Activated gamma-delta T cell (primary cell): ENCODE results near the gene PRKAG2.
"Not testable (repeated sequence)": the region's sequence is repeated elsewhere in the genome, so short reads cannot be mapped to it uniquely, and the experiment has no call there.

Experiments used
- DNase-seq: peaks from one replicate; lab custom pipeline; 2025; lab: John Stamatoyannopoulos, UW

Gene PRKAG2

DNA sequence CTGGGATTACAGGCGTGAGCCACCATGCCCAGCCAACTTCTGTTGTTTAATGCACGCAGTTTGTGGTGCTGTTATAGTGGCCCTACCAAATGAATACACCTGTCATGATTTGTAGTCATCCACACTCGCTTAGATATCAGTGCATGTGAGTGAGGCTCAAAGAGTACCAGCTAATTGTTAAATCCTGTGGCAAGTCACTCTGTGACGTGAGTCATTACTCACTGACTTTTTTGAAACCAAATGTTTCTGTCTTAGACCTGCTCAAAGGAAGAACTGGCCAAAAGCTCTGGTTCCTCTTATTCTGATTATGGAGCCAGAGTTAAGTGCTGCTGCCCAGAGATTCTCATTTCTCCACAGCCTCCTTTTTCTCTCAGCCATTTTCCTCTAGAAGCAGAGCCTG lies 109.4 kb downstream of the PRKAG2 start:
- DNase-seq: no peak

DNA sequence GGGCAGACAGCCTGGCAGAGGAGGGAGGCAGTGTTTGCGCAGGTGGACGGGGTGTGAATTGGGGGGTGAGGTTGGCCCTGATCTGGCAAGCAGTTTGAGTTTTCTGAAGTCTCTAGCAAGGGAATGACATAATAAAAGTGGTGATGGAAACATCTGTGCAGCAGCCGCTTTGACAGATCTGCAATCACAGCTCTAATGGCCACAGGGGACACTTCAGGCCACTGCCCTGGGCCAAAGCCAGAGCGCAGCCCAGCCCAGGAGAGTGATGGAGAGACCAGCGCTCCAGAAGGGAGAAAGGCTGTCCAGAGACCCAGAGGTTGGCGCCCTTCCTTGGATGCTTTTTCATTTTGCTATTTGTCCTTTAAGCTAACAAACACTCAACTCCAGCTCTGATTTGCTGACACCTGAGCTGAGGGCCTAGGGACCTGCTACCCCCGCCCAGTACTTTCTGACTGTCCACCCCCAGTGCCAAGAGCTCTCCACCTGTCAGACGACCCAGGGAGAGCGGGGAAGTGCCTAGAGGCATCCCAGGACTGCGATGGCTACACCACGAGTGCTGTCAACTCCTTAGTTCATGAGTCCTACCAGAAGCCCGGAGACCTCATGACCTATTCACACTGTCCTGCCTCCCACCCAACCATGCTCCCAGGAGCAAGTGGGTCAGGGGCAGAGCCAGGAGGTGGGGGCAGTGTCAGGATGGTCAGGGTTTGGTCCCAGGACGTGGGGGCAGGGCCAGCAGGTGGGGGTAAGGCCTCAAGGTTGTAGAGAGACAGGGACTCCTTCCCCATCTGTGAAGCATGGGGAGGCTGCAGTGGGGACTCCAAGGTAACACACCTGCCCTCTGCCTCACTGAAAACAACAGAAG lies 112.6 kb downstream of the PRKAG2 start:
- DNase-seq: no peak

DNA sequence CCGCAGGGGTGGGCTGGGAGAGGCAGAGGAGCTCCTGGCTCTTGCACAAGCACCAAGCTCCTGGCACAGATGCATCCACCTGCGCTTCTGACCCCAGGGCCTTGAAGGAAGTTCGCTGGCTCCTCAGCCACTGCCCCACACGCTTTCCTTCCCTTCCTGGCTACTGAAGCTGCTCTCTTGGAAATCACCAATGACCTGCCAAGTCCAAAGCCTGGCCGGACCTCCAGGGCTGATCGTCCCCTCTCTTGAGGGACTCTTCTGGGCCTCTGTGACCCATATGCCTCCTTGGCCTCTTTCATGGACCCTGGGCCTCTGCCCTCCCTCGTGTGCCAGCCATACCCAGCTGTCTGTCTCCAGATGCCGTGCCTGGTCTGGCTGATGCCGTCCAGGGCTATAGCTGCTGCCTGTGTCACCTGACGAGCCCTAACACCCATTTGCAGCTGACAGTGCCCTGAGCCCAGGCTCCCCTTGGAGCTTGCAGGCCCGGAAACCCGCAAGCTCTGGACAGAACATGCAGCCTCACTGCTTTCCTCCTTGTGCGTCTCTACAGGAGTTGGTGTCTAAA lies 113.4 kb downstream of the PRKAG2 start:
- no peak for DNase-seq

DNA sequence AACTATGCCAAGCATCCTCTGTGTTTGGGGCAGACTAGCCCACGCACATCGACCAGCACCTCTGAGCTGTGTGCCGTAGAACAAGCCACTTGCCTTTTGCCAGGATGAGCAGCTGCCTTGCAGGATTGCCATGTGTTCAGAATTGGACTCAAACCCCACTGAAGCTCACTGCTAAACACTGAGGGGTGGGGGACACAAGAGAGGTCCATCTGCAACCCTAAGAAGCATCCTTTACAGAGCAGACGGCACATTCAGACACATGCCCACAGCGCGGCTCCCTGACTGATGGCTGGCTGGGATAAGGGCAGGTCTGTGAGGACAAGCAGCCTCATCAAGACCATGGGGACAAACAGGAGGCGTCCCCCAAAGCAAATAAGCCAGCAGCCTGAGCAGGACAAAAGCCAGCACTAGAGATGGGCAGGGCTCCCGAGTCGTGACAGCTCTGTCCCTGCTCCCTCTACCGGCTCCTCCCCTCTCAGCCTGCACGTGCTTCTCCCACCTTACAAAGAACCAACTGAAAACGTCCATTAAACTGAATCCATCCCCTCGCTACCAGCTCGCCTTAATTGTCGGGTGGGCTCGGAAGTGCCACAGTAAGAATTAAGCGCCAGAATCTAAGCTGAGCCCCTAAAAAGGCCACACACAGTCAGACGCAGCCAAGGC lies 114.2 kb downstream of the PRKAG2 start:
- no peak for DNase-seq

DNA sequence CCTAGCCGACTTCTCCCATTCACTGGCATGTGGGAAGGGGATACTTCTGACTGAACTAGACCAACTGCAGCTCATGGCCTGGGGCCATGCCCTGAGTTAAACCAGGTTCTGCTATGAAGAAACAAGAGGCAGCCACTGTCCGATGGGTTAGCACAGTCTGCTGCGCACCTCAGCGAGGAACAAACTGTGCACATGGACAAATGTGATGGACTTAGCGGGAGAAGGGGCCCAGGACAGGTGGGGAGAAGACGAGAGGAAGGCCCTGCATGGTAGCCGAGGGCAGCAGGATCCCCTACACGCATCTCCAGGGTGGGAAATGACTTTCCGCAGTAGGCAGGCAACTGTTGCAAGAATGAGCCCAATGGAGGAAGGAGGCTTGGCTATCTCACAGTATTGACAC lies 115.0 kb downstream of the PRKAG2 start:
- no peak for DNase-seq

DNA sequence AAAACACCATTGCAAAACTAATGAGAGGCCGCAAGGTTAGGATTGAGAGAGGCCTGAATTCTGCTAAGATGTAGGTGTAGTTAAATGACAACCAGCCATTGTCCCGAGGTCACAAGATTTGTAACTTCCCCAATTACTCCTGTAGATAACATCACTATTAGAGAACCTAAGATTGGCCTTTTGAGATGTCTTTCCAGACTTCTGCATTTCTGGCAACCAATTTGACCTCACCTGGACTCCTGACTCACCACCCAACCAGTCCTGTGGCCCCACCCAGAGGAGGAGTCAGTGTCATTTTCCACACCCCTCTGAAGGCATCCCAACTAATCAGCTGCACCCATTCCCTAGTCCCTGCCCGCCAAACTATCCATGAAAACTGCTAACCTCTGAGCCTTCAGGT lies 115.7 kb downstream of the PRKAG2 start:
- no peak for DNase-seq

DNA sequence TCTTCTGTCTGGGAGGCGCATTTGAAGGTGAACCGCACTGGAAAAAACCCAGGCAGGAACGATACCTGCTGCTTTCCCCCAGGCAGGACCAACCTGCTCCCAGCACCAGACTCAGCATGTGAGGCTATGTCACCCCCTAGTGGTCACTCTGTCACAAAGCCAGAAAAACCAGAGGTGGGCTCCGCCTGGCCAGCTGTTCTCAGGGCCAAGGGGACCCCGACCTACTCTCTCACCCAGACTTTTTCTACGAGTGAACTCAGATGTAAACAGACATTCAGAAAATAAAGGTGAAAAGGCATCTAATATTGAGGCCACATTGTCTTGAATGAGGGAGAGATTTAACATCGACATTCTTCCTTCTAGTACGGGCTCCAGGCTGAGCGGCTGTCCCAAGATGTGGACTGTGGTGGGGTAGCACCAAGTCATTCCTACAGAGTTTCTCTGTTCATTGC lies 117.3 kb downstream of the PRKAG2 start:
- no peak for DNase-seq

DNA sequence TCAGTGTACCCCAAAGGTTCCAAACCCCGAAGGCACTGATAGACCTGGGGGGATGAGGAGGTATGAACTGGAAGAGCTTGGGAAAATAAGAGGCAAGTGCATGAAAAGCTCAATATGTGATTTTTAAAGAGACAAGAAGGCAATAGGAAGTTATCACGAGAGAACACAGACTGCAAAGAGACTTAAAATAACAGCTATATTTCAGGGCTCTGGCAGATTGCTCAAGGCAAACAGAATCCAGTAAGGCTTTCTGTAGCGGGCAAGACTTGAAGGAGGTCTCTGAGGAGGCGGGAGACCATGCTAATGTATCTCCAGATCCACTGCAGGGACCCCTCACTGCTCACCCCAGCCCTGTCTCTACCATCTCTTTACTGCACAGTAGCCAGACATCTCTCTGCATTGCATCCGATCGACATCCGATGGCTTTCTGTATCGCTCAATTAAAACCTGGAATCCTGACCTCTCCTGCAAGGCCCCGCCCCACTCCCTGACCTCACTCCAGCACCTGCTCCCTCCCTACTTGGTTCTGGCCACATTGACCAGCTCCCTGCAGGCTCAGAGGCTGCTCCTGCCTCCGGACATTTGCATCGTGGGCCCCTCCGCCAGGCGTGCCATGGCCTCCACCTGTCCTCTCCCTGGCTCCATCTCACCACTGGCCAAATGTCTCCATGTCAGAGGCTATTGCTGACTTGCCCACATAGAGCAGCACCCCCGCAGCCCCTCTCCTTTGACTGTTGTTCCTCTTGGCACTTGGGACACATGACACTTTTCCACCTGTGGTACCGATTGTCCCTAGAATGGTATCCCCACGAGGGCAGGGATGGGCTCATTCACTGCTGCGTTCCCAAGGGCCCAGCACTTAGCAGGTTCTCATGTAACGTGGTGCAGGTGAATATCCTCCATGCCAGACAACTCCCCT lies 118.0 kb downstream of the PRKAG2 start:
- no peak for DNase-seq

DNA sequence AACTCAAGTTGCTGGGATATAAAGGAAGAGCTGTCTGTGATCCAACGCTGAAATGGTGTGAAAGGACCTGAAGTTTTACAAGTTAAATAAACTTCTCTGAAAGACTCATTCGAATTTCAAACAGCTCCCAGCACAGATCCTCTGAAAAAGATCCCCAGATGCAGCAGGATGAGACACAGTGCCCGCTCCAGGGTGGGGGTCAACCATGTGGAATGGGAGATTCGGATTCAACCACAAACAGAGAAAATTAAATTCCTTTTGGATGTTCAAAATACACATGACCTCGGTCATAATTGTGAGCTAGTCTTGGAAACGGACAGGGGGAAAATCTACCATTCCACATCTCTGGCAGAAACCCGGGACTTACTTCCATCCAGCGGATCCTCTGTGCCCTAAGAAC lies 119.6 kb downstream of the PRKAG2 start:
- DNase-seq: no peak

DNA sequence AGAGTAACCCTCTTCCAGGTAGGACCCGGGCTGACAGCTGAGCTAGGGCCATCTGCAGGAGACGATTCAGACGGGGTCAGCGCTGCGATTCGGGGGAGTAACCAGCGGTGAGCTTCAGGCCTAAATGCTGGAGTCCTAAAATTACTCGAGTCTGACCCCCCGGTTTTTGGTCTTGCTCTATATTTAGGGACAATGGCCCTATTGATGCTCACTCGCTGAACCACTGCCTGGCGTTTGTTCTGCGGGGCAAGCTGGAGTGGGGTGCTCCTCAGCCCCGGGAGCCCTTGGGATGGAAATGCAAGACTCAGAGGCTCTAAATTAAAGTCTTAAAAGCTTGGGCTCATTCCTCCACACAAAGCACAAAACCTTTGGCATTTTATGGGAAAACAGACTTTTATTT lies 120.0 kb downstream of the PRKAG2 start:
- DNase-seq: no peak

DNA sequence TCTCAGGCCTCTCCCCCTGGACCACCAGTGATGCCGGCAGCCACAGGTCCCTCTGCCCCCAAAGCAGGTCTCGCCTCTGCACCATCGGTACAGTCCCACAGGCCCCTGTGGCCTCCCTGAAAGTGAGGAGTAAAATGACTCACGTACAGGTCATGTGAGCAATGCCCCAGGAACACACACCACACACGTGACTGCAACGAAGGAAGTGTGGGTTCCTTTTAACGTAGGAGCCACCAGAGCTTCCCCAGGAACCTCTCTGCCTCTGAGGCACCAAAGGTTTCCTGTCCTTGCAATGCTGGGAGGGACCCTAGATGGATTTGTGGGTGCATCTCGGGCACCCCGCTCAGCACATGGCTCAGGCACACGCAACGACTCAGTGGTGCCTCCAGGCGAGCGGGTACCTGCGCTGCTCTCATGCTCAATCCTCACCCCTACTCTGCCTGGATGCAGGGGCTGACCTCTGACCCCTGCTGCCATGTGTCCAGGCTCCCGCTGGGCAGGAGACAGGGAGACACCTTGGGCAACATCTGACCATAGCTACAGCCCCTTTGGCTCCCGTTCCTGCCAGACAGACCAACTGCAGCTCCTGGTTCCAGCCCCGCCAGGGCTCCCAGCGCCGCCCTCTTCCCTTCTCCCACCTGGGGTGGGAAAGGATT lies 120.7 kb downstream of the PRKAG2 start:
- no peak for DNase-seq

DNA sequence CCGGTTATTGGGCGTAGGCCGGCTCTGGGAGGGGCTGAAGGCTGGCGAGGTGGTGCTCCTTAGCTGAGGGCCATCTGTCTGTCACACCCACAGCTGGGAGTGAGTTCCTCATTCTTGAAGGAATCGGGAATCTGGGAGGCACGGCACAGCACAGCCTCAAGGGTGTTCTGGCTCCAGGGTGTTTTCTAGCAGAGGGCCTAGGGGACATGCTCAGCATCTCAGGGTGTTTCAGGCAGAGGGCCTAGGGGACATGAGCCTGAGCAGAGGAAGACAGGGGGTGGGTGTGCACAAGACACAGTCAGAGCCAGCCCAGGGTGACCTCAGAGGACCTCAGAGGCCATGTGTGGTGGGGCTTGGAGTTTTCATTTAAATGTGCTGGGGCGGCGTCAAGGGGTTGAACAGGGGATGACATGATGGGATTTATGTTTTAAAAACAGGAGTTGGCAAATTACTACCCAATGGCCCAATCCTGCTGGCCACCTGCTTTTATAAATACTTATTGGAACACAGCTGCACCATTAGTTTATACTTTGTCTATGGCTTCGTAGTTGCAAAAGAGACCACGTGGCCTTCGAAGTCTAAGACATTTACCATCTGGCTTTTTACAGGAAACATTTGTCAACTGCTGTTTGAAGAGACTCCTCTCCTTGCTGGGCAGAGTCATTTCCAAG lies 121.6 kb downstream of the PRKAG2 start:
- DNase-seq: no peak

DNA sequence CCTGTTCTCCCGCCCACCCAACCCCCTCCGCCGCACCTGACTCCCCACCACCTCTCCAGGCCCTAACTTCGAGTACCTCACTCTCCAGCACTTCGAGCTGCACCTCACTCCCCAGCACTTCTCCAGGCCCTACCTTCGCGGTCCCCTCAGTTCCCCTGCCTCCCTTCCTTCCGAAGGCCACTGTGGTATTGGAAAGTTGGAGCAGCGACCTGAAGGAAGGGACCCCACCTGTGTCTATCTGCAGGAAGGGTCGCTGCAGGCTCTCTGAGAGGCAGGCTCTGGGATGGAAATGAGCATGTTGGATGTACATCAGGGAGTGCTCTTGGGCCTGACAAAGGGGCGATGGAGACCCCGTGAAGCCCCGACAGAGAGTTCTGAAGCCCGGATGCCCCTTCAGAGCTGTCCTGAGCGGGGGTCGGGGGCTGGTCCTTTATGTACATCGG lies 122.2 kb downstream of the PRKAG2 start:
- DNase-seq: no peak

DNA sequence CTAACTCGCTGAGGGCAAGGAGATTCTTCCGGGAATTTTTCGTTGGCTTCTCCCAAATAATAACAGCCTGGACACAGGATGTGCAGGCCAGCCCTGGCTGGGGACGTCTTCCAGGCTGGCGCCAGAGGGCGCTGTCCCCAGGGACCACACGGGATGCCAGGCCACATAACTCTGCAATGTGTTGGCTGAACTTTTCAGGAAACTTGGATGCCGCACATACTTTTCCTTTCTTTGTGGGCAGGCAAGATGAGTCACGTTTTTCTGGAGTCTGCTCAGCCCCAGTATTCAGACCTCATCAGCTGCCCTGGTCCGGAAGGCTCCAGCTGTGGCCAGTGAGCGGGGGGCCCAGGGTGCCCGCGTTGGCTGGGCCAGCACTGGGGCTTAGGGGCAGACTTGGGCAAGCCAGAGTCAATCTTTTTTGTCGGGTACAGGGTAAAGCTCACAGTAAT lies 122.7 kb downstream of the PRKAG2 start:
- no peak for DNase-seq

DNA sequence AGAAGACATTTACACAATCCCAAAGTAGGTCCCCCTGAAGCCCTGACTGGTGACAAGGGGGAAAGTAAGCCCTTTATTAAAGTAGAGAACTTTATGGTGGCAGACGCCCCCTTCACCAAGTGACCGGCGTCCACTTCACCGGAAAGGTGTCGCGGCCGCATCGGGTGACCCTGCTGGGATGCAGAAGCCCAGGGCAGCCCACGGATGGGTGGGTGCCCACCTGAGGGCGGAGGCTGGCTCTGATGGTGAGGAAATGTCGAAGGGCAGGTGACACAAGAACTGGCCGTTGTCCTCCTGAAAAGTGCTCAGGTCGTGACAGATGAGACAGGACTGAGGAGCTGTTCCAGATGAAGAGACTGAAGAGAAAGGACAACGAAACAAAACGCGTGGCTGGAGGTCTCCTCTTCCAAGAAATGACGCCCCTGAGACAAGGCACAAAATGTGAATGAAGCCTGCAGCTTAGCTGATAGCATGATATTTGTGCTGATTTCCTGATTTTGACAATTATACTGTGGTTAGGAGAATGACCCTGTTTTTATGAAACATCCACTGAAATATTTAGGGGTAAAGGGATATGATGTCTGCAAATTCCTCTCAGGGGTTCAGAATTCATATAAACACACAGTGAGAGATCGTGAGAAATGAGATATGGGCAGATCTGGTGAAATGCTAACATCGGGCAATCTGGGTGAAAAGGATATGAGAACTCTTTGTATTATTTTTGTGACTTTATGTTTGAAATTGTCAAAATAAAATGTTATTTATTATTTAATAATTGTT lies 123.9 kb downstream of the PRKAG2 start:
- DNase-seq: no peak

DNA sequence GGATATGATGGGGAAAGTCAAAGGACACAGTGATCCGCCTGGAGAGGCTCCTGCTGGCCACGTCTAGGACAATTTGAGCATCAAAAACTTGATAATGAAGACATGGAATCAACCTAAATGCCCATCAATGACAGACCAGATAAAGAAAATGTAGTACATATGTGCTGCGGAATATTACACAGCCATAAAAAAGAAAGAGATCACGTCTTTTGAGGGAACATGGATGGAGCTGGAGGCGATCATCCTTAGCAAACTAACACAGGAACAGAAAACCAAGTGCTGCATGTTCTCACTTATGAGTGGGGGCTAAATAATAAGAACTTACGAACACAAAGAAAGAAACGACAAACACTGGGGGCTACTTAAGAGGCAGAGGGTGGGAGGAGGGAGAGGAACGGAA lies 124.9 kb downstream of the PRKAG2 start:
- no peak for DNase-seq

DNA sequence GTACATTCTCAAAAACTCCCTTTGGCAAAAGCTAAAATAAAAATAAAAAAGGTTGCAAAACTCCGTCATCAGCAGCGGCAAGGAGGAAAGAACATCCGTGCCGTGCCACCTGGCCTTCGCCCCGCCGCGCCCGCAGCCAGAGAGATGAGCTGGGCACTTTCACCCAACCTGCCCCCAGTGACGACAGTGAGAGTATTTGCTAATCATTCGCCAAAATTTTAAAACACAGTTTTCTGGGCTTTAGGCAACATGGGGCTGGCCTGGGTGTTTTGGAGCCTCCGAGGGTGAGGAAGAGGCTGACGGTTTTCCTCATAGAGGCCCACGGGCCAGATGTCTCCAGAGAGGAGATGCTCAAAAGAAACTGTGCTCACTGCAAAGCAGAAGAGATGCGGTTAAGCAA lies 128.2 kb downstream of the PRKAG2 start:
- no peak for DNase-seq

DNA sequence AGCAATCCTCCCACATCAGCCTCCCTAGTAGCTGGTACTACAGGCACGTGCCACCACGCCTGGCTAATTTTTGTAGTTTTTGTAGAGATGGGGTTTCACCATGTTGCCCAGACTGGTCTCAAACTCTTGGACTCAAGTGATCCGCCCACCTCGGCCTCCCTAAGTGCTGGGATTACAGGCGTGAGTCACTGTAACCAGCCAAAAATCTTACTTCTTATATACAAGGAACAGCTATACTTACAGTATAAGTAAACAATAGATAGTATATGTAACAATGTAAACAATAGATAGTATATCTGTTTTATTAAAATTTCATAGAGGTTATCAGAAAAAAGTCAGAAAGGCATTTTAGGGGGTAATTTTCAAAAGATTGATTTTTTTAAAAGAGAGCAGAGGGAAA lies 128.9 kb downstream of the PRKAG2 start:
- DNase-seq: not testable (repeated sequence)

DNA sequence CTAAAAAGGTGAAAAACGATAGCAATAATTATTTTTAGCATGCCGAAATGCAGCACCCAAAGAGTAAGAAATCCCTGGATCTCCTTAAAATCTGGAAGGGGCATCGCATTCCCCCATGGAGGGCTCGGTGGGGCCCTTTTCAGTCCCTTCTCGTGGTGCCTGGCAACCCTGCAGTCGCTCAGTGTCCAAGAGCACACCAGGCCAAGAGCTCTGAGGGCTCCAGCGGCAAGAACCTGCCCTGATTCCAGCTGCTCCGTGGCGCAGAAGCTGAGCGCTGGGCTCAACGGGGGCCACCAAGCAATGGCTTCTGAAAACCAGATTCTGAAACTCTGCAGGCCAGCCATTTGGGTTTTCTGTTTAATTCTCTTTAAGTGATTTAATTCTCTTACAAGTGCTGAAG lies 131.2 kb downstream of the PRKAG2 start:
- no peak for DNase-seq
